GM12878 (cell line): ENCODE data around the gene R3HDM2. TPM values are rescaled to one million over a fixed set of nuclear protein-coding genes. Genes with fewer than 3 reads are reported as not detected.

Experiments
- ATAC-seq: fragments of 200-7000 bp; cut with Tn5 transposase; 3 replicates; pipeline ENCODE4 v1.9.1; 2020; ENCODE audit warnings: mild to moderate bottlenecking, moderate library complexity
- BruUV-seq: library from RNA; stranded (reverse); fragments of 400-500 nt; replicated peaks from 2 replicates; lab custom pipeline; 2021; lab: Mats Ljungman, UMichigan
- CTCF ChIA-PET: fragments of 300-600 bp; sonication (Branson Sonifier 250); formaldehyde crosslinking; extraction: SDS; loops from one replicate; lab custom pipeline; 2021; ENCODE audit warnings: inconsistent platforms; lab: Yijun Ruan, JAX
- POLR2A ChIA-PET: fragments of 350-600 bp; formaldehyde crosslinking; extraction: SDS; loops from one replicate; lab custom pipeline; 2021; ENCODE audit warnings: inconsistent platforms; lab: Charles Lee
- RAD21 ChIA-PET: fragments of 300-600 bp; sonication (Branson Sonifier 250); formaldehyde crosslinking; loops from one replicate; lab custom pipeline; 2023; ENCODE audit warnings: antibody characterized with exemption; ENCODE audit not compliant: unreplicated experiment; lab: Charles Lee
- SMC1A ChIA-PET: fragments of 300-600 bp; sonication (Branson Sonifier 250); formaldehyde crosslinking; loops from one replicate; lab custom pipeline; 2023; ENCODE audit not compliant: unreplicated experiment, uncharacterized antibody; lab: Charles Lee
- DNase-seq: peaks from one replicate; pipeline ENCODE4 v3.0.0-alpha.2; 2011; ENCODE audit warnings: low read depth, low spot score
- FAIRE-seq: peaks from 3 replicates; lab custom pipeline; 2011; peaks lifted over from hg19 to GRCh38; lab: Jason Lieb, UNC
- H2AFZ ChIP-seq: 2 replicates; pipeline ENCODE4 v1.6.0; 2011; ENCODE audit warnings: low read depth, low read length, control low read depth; ENCODE audit not compliant: control insufficient read depth
- H3K27ac ChIP-seq: 2 replicates; pipeline ENCODE4 v1.5.1; 2011; ENCODE audit warnings: control low read depth; ENCODE audit not compliant: control insufficient read depth, insufficient read depth
- H3K27me3 ChIP-seq, 2 experiments: replicated peaks in 1 of 2; 2 replicates each; pipeline versions ENCODE4 v1.6.0 to v1.6.1; 2011; ENCODE audit warnings: low read length in 1 of 2; ENCODE audit not compliant: control insufficient read depth in 2 of 2, insufficient read depth in 2 of 2
- H3K36me3 ChIP-seq, 2 experiments: 2 replicates each; pipeline ENCODE4 v1.5.1; 2011; ENCODE audit warnings: low read length in 1 of 2; ENCODE audit not compliant: control insufficient read depth in 2 of 2, insufficient read depth in 2 of 2
- H3K4me1 ChIP-seq: 2 replicates; pipeline ENCODE4 v1.6.1; 2011; ENCODE audit warnings: mild to moderate bottlenecking, low read length, moderate library complexity, mixed read lengths; ENCODE audit not compliant: control insufficient read depth, insufficient read depth
- H3K4me2 ChIP-seq: 2 replicates; pipeline ENCODE4 v1.6.0; 2011; ENCODE audit warnings: control low read depth; ENCODE audit not compliant: control insufficient read depth, insufficient read depth
- H3K4me3 ChIP-seq: fragments of 200-600 bp; sonication (generic); 2 replicates; pipeline ENCODE4 v1.5.1; 2016
- H3K79me2 ChIP-seq: 2 replicates; pipeline ENCODE4 v1.6.0; 2011; ENCODE audit warnings: low read length; ENCODE audit not compliant: control insufficient read depth, insufficient read depth
- H3K9ac ChIP-seq: 2 replicates; pipeline ENCODE4 v1.8.0; 2011; ENCODE audit warnings: low read length, control low read depth, mixed read lengths; ENCODE audit not compliant: control insufficient read depth, insufficient read depth
- H3K9me3 ChIP-seq: replicated peaks from 3 replicates; pipeline ENCODE4 v1.5.1; 2011; ENCODE audit warnings: mild to moderate bottlenecking, low read length; ENCODE audit not compliant: control insufficient read depth, insufficient read depth
- H4K20me1 ChIP-seq: 2 replicates; pipeline ENCODE4 v1.6.0; 2011; ENCODE audit not compliant: control insufficient read depth, insufficient read depth
- ASH2L ChIP-seq: fragments of 300-600, 200-600 bp; sonication (generic); IDR thresholded peaks from 2 replicates; pipeline ENCODE4 v1.6.1; 2017; ENCODE audit warnings: low read depth, mild to moderate bottlenecking, borderline replicate concordance
- CREB1 ChIP-seq: IDR thresholded peaks from 2 replicates; pipeline ENCODE4 v1.6.1; 2012; ENCODE audit warnings: low read depth, mild to moderate bottlenecking, inconsistent platforms
- DPF2 ChIP-seq: fragments of 450-650 bp; IDR thresholded peaks from 2 replicates; pipeline ENCODE4 v1.6.1; 2017; ENCODE audit warnings: mild to moderate bottlenecking
- NFXL1 ChIP-seq: fragments of 450-650 bp; IDR thresholded peaks from 2 replicates; pipeline ENCODE4 v1.6.1; 2017; ENCODE audit warnings: antibody characterized with exemption, mild to moderate bottlenecking, borderline replicate concordance
- RFX5 ChIP-seq: IDR thresholded peaks from 2 replicates; pipeline ENCODE4 v1.6.1; 2011; ENCODE audit warnings: low read depth, low read length, improper control_type of control experiment
- SRF ChIP-seq, 2 experiments: IDR thresholded peaks; 2 replicates each; pipeline ENCODE4 v1.6.1; 2011; ENCODE audit warnings: low read depth in 2 of 2, low read length in 2 of 2, mild to moderate bottlenecking in 1 of 2, moderate library complexity in 1 of 2
- STAT3 ChIP-seq: IDR thresholded peaks from 2 replicates; pipeline ENCODE4 v1.6.1; 2011; ENCODE audit warnings: low read depth, low read length, improper control_type of control experiment
- TAF1 ChIP-seq: IDR thresholded peaks from 2 replicates; pipeline ENCODE4 v1.6.1; 2011; ENCODE audit warnings: mild to moderate bottlenecking, low read depth, low read length, borderline replicate concordance
- YBX1 ChIP-seq: fragments of 450-650 bp; IDR thresholded peaks from 2 replicates; pipeline ENCODE4 v1.6.1; 2016; ENCODE audit warnings: antibody characterized with exemption
- WGBS: methylation state at CpG from one replicate; pipeline ENCODE4 v1.1.6; 2016; ENCODE audit warnings: low lambda C conversion rate; ENCODE audit not compliant: insufficient replicate concordance, insufficient coverage; ENCODE audit errors: missing lambda C conversion rate; 5-methylcytosine and 5-hydroxymethylcytosine counted together
- in situ Hi-C: fragments of 300-500 bp; cut with MboI; formaldehyde crosslinking; loops from 9 replicates; pipeline ENCODE4 v1.14.3; 2018; ENCODE audit warnings: mixed read lengths
- intact Hi-C: fragments of 100-400 bp; cut with micrococcal nuclease; formaldehyde crosslinking; loops from one replicate; pipeline ENCODE4 v1.14.2; 2022; ENCODE audit not compliant: unreplicated experiment
- polyA plus RNA-seq, 11 experiments: library from polyadenylated mRNA; depleted of rRNA in 4 of 11; unstranded in 6 of 11; stranded (reverse) in 5 of 11; fragments of >200 nt; fragmentation: Nextera tagmentation in 4 of 11; fragmentation: Illumina TruSeq in 1 of 11; extraction: Ambion mirVana in 4 of 11; extraction: Trizol in 1 of 11; gene quantifications; 1 replicate in 1 of 11; 2 replicates in 10 of 11; pipeline versions ENCODE4 v1.2.1 to v1.2.3, GENCODE V29; 2011 to 2016; ENCODE audit warnings: inconsistent platforms in 2 of 11, missing spikeins in 2 of 11, low read depth in 1 of 11
- total RNA-seq, 4 experiments: library from RNA; depleted of rRNA in 3 of 4; stranded (reverse); fragments of >200 nt in 3 of 4; fragmentation: Illumina TruSeq in 1 of 4; extraction: Trizol in 1 of 4; gene quantifications; 2 replicates each; pipeline versions ENCODE4 v1.2.1 to v1.2.3, GENCODE V29; 2013 to 2021
- TF ChIP-seq, protein P1 (sequence below): IDR thresholded peaks from 2 replicates; pipeline ENCODE4 v1.6.1; 2012; ENCODE audit warnings: low read depth, low read length, improper control_type of control experiment
- TF ChIP-seq, protein P2 (sequence below): fragments of 450-650 bp; IDR thresholded peaks from 2 replicates; pipeline ENCODE4 v1.6.1; 2017; ENCODE audit warnings: mild to moderate bottlenecking, moderate library complexity
- TF ChIP-seq, protein P3 (sequence below): IDR thresholded peaks from 2 replicates; pipeline ENCODE4 v1.6.1; 2012; ENCODE audit warnings: low read length, inconsistent platforms

R3HDM2 gene
- total and polyA plus RNA-seq, 10 of the 15 experiments (the other 5 are each of a cell fraction or from before 2014, with no cell fraction given), result 4.6 to 26.1 (median 11.2) TPM

DNA sequence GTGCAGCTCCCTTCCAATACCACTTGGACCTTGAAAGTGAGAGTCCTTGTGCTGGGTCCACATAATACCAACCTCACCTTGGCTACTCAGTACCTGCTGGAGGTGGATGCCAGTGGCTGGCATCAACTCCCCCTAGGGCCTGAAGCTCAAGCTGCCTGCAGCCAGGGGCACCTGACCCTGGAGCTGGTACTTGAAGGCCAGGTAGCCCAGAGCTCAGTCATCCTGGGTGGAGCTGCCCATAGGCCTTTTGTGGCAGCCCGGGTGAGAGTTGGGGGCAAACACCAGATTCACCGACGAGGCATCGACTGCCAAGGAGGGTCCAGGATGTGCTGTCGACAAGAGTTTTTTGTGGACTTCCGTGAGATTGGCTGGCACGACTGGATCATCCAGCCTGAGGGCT lies 18.5 kb upstream of the R3HDM2 start:
- SMC1A ChIA-PET, result interaction anchor here (0.6 to 7.6 kb wide), 4 partner anchors 9 to 189 kb away, joined by 3 to 226 read pairs (median 6); partner anchors contain the start of gene GLI1
- Histone ChIP-seq H2AFZ (no peak overlapping the region), H3K4me3 (no peak overlapping the region), H3K36me3 (no peaks in the 10 kb centered on the region)
- 78% methylated on average over 7 of the region's 7 CpGs for WGBS
- no TSS peak for BruUV-seq
- ATAC-seq, result no peak
- TF ChIP-seq, protein P1, sequence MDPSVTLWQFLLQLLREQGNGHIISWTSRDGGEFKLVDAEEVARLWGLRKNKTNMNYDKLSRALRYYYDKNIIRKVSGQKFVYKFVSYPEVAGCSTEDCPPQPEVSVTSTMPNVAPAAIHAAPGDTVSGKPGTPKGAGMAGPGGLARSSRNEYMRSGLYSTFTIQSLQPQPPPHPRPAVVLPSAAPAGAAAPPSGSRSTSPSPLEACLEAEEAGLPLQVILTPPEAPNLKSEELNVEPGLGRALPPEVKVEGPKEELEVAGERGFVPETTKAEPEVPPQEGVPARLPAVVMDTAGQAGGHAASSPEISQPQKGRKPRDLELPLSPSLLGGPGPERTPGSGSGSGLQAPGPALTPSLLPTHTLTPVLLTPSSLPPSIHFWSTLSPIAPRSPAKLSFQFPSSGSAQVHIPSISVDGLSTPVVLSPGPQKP, result no peak
- TF ChIP-seq, protein P2, sequence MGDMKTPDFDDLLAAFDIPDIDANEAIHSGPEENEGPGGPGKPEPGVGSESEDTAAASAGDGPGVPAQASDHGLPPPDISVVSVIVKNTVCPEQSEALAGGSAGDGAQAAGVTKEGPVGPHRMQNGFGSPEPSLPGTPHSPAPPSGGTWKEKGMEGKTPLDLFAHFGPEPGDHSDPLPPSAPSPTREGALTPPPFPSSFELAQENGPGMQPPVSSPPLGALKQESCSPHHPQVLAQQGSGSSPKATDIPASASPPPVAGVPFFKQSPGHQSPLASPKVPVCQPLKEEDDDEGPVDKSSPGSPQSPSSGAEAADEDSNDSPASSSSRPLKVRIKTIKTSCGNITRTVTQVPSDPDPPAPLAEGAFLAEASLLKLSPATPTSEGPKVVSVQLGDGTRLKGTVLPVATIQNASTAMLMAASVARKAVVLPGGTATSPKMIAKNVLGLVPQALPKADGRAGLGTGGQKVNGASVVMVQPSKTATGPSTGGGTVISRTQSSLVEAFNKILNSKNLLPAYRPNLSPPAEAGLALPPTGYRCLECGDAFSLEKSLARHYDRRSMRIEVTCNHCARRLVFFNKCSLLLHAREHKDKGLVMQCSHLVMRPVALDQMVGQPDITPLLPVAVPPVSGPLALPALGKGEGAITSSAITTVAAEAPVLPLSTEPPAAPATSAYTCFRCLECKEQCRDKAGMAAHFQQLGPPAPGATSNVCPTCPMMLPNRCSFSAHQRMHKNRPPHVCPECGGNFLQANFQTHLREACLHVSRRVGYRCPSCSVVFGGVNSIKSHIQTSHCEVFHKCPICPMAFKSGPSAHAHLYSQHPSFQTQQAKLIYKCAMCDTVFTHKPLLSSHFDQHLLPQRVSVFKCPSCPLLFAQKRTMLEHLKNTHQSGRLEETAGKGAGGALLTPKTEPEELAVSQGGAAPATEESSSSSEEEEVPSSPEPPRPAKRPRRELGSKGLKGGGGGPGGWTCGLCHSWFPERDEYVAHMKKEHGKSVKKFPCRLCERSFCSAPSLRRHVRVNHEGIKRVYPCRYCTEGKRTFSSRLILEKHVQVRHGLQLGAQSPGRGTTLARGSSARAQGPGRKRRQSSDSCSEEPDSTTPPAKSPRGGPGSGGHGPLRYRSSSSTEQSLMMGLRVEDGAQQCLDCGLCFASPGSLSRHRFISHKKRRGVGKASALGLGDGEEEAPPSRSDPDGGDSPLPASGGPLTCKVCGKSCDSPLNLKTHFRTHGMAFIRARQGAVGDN, result no peak
- no peak for TF ChIP-seq TAF1
- TF ChIP-seq SRF (IDR thresholded peaks at IDR 0.05; ENCODE audit: low read depth in 2 of 2, low read length in 2 of 2), result no peak
- no peak for TF ChIP-seq CREB1
- no peak for TF ChIP-seq YBX1
- TF ChIP-seq DPF2, result no peak
- no peak for TF ChIP-seq NFXL1
- no peak for TF ChIP-seq STAT3
- TF ChIP-seq, protein P3, sequence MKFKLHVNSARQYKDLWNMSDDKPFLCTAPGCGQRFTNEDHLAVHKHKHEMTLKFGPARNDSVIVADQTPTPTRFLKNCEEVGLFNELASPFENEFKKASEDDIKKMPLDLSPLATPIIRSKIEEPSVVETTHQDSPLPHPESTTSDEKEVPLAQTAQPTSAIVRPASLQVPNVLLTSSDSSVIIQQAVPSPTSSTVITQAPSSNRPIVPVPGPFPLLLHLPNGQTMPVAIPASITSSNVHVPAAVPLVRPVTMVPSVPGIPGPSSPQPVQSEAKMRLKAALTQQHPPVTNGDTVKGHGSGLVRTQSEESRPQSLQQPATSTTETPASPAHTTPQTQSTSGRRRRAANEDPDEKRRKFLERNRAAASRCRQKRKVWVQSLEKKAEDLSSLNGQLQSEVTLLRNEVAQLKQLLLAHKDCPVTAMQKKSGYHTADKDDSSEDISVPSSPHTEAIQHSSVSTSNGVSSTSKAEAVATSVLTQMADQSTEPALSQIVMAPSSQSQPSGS, result no peak
- TF ChIP-seq RFX5, result no peak
- no peak for TF ChIP-seq ASH2L
- TF ChIP-seq, all 136 proteins: peak for 0
- H3K9ac ChIP-seq, result no peak overlapping the region
- CTCF ChIA-PET, result interaction anchor here (1.3 to 1.4 kb wide), 2 partner anchors 10 to 189 kb away, joined by 4 to 5 read pairs; partner anchors contain the start of gene GLI1
- no peaks in the 10 kb centered on the region for H3K79me2 ChIP-seq
- no peaks in the 10 kb centered on the region for H3K27me3 ChIP-seq
- FAIRE-seq, result no peak
- DNase-seq, result no peak
- in situ Hi-C loops, result no loop called here
- RAD21 ChIA-PET, result interaction anchor here (1.0 kb wide), 1 partner anchor 19 kb away, joined by 3 read pairs; no protein-coding TSS in a partner anchor
- no peaks in the 10 kb centered on the region for H4K20me1 ChIP-seq
- no peak overlapping the region for H3K4me2 ChIP-seq
- intact Hi-C loops, result no loop called here
- H3K4me1 ChIP-seq, result no peaks in the 10 kb centered on the region
- H3K9me3 ChIP-seq, result no peaks in the 10 kb centered on the region
- POLR2A ChIA-PET, result interaction anchor here (1.3 kb wide), 1 partner anchor 142 kb away, joined by 3 read pairs; no protein-coding TSS in a partner anchor
- no peak overlapping the region for H3K27ac ChIP-seq
